Chondrocyte (in vitro differentiated cells): Measurements from ENCODE around the gene DST. TPM values are rescaled to one million over a fixed set of nuclear protein-coding genes. Genes with fewer than 3 reads are reported as not detected.

Experiments used
- DNase-seq: peaks from one replicate; pipeline ENCODE4 v3.0.0; 2021; ENCODE audit warnings: mixed read lengths, low spot score
- H3K27ac Mint-ChIP-seq: one replicate; pipeline ENCODE4 v1.8.0; 2021; ENCODE audit warnings: mild to moderate bottlenecking, moderate library complexity, mixed read lengths; ENCODE audit not compliant: unreplicated experiment
- H3K27me3 Mint-ChIP-seq: 2 replicates; pipeline ENCODE4 v1.8.0; 2021; ENCODE audit warnings: low read depth, mixed read lengths
- H3K36me3 Mint-ChIP-seq: 2 replicates; pipeline ENCODE4 v1.8.0; 2021; ENCODE audit warnings: low read depth, mixed read lengths
- H3K4me1 Mint-ChIP-seq: 2 replicates; pipeline ENCODE4 v1.8.0; 2021; ENCODE audit warnings: low read depth, mild to moderate bottlenecking, mixed read lengths
- H3K4me3 Mint-ChIP-seq: one replicate; pipeline ENCODE4 v1.8.0; 2021; ENCODE audit warnings: mild to moderate bottlenecking, moderate library complexity, mixed read lengths; ENCODE audit not compliant: unreplicated experiment
- H3K9me3 Mint-ChIP-seq: 2 replicates; pipeline ENCODE4 v1.8.0; 2021; ENCODE audit warnings: low read depth, mixed read lengths
- total RNA-seq: library from RNA; stranded (reverse); gene quantifications from 3 replicates; pipeline ENCODE4 v1.2.1, GENCODE V29; 2021
- TF ChIP-seq, protein P1 (sequence below): fragments of 200-600 bp; sonication (generic); IDR thresholded peaks from 2 replicates; pipeline ENCODE4 v1.5.0; 2021; ENCODE audit warnings: antibody characterized with exemption, mild to moderate bottlenecking, moderate library complexity

Gene DST
- total RNA-seq, 1 donor from 2014 or later = 168 TPM

DNA sequence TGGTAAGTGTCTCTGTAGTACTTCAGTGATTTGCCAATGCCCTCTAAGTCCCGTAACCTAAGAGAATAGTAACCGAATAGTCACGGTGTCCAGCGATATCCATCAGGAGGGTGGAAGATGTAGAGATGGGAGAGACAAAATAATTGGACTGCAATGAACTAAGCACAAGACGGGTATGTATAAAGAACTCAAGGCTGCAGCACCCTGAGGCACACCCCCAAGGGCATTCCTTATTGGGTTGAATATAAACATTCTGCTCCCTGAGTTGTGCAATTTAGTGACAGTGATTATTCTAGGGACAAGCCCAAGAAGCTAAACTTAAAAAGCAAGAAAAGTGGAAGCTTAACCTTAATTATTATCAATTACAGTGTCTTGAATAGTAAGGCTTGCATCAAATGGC is 14.6 kb downstream of the DST start:
- Mint-ChIP-seq H3K27me3 (no peaks in the 10 kb centered on the region), H3K36me3 (peaks cover 20% of the 10 kb centered on the region), H3K27ac (no peak overlapping the region), H3K4me1 (no peaks in the 10 kb centered on the region), H3K9me3 (no peaks in the 10 kb centered on the region), H3K4me3 (no peak overlapping the region)
- DNase-seq = no peak
- TF ChIP-seq, protein P1, sequence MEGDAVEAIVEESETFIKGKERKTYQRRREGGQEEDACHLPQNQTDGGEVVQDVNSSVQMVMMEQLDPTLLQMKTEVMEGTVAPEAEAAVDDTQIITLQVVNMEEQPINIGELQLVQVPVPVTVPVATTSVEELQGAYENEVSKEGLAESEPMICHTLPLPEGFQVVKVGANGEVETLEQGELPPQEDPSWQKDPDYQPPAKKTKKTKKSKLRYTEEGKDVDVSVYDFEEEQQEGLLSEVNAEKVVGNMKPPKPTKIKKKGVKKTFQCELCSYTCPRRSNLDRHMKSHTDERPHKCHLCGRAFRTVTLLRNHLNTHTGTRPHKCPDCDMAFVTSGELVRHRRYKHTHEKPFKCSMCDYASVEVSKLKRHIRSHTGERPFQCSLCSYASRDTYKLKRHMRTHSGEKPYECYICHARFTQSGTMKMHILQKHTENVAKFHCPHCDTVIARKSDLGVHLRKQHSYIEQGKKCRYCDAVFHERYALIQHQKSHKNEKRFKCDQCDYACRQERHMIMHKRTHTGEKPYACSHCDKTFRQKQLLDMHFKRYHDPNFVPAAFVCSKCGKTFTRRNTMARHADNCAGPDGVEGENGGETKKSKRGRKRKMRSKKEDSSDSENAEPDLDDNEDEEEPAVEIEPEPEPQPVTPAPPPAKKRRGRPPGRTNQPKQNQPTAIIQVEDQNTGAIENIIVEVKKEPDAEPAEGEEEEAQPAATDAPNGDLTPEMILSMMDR = no peak

DNA sequence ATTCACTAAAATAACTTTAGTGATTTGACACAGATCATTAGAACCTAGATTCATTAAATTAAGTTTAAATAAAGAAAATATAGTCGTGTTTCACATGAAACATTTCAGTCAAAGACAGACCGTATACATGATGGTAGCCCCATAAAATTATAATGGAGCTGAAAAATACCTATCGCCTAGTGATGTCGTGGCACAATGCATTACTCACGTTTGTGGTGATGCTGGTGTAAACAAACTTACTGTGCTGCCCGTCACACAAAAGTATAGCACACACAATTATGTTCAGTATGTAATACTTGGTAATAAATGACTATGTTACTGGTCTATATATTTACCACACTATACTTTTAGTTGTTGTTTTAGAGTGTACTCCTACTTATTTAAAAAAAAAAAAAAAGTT is 17.3 kb downstream of the DST start:
- Mint-ChIP-seq H3K4me3 (no peak overlapping the region), H3K27ac (no peak overlapping the region), H3K4me1 (no peaks in the 10 kb centered on the region), H3K27me3 (no peaks in the 10 kb centered on the region), H3K9me3 (no peaks in the 10 kb centered on the region), H3K36me3 (peaks cover 9% of the 10 kb centered on the region)
- TF ChIP-seq, protein P1 = no peak
- DNase-seq = no peak

DNA sequence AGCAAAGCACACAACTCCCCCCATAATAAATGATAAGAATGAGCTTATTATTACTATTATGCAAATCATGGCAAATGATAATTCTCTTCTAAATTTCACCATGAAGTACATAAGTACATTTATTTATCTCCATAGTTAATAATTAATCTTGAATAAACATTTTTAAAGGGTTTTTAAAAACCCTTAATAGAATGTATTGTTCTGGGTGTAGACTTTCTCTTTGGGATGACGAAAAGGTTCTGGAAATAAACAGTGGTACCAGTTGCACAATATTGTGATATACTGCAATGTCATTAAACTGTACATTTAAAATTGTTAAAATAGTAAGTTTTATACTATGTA is 18.0 kb downstream of the DST start:
- Mint-ChIP-seq H3K4me3 (no peak overlapping the region), H3K36me3 (peaks cover 7% of the 10 kb centered on the region), H3K9me3 (no peaks in the 10 kb centered on the region), H3K4me1 (no peaks in the 10 kb centered on the region), H3K27ac (no peak overlapping the region), H3K27me3 (no peaks in the 10 kb centered on the region)
- TF ChIP-seq, protein P1 = no peak
- no peak for DNase-seq

DNA sequence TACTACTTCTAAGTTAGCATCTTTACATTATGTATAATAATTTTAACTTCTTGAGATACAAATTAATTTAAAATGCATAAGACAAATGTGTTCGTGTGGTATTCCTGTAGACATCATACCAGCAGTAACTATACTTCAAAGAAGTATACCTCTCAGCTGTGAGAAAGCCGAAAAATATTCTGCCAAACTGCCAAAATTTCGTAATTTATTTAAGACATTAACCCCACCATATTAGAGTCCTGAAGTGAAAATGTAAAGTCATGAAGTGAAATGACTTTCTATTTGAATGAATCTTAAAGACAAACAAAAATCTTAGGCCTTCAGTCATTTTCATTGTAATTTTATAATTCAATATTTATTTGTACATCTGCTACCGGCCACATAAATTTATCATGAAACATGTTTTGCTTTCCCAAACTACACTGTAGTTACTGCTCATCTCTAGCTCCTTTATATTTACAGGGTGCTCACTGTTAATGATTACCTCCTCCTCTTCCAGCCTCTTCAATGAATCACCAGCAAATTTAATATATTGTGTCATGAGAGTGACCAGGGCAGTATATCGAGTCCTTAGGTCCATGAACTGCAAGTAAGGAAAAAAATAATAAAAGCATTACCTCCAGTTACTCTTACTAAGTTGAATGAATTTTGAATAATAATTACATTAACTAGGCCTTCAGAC is 18.5 kb downstream of the DST start:
- Mint-ChIP-seq H3K4me1 (no peaks in the 10 kb centered on the region), H3K9me3 (no peaks in the 10 kb centered on the region), H3K27ac (no peak overlapping the region), H3K4me3 (no peak overlapping the region), H3K27me3 (no peaks in the 10 kb centered on the region), H3K36me3 (peaks cover 7% of the 10 kb centered on the region)
- TF ChIP-seq, protein P1 = no peak
- no peak for DNase-seq

DNA sequence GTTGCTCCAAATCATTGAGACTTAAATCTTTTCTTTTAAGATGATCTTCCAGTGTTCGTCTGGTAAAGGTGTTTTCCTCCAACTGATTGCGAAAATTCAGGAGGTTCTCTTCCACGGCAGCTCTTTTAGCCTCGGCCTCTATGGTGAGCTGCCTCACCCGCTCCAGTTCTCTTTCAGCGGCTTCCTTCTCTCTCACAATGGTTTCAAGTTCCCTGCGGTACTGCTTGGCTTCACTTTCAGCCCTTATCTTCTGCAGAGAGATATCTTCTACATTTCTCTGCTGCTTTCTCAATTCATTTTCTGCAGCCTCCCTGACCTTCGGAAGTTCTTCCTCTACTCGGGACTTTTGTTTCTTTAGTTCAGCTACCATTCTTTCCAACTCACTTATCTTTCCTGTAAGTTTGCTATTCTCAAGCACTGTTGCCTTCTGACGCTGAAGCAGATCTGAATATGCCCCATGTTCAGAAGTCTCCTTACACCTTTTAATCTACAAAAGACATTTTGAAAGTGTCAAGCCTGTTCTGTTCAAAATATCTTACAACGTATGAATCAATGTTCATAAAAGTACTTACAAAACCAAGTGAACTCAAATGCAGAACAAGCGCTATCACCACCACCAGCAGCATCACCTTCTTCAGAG is 22.3 kb downstream of the DST start:
- DNase-seq = no peak
- Mint-ChIP-seq H3K27me3 (no peaks in the 10 kb centered on the region), H3K36me3 (peaks cover 16% of the 10 kb centered on the region), H3K4me3 (no peak overlapping the region), H3K9me3 (no peaks in the 10 kb centered on the region), H3K27ac (no peak overlapping the region), H3K4me1 (no peaks in the 10 kb centered on the region)
- TF ChIP-seq, protein P1 = no peak
